GM12892 (cell line): ENCODE data around the gene SLC26A6.

ENCODE experiments used
- POLR2A ChIP-seq: IDR thresholded peaks from 2 replicates; pipeline ENCODE4 v1.6.1; 2011; ENCODE audit warnings: low read depth, low read length, control low read depth
- TAF1 ChIP-seq: IDR thresholded peaks from 2 replicates; pipeline ENCODE4 v1.6.1; 2011; ENCODE audit warnings: low read depth, mild to moderate bottlenecking, control low read depth, low read length, borderline replicate concordance

- TF ChIP-seq POLR2A = no peak
- no peak for TF ChIP-seq TAF1
Measured at GRCh38 chr3:48651771-48652170, 16.5 kb upstream of the SLC26A6 start.
